Activated CD8-positive, alpha-beta memory T cell treated with anti-CD3 and anti-CD28 coated beads for 48 hours (primary cell): ENCODE measurements around the gene LTBP2.

Experiments used
- DNase-seq, 3 experiments: peaks; one replicate each; pipeline ENCODE4 v3.0.0-alpha.2; 2020; ENCODE audit warnings: low read depth in 2 of 3, low spot score in 2 of 3

The LTBP2 gene

DNA sequence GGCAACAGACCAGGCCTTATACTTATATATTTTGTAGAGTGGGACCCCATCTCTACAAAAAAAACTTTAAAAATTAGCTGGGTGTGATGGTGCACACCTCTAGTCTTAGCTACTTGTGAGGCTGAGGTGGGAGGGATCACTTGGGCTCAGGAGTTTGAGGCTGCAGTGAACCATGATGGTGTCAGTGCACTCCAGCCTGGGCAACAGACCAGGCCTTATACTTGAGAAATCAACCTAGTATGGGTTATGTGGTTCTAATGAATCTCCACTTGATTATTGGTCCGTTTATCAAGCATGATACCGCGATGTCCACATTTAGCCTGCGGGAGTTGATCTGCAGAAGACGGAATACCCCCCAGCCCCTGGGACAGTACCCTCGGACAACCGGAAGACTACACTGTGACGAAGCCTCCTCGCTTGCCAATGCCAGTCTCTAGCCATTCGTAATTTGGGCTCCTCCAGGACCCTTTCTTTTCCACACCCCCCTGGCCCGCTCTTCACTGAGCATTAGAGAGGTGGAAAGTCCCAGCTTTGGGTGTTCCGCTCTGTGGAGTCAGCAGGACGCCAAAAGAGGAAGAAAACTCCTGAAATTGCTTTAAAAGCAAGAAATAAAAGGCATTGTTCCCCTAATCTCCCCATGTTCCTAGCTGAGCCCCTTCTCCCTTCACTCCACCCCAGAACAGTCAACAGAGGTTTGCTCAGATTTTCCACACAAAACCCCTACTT, 19.4 kb downstream of the LTBP2 start:
- DNase-seq: no peak

DNA sequence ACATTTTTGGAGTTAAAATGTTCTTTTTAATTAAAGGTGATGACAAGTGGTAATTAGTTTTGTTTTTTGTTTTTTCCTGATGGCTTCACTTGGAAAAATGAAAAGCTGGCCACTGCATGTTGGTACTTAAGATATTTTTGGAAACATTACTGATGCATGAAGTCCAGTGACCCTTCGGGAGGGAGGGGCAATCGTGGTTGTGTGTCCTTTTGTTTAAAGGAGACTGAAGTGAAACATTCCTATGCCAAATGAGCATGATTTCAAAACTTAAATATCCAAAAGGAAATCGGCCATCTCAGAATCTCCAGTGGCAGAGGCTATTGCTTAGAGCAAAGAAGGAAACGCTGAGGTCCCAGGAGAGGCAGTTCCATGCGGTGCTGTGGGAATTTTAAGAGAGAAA, 20.1 kb downstream of the LTBP2 start:
- DNase-seq: no peak

DNA sequence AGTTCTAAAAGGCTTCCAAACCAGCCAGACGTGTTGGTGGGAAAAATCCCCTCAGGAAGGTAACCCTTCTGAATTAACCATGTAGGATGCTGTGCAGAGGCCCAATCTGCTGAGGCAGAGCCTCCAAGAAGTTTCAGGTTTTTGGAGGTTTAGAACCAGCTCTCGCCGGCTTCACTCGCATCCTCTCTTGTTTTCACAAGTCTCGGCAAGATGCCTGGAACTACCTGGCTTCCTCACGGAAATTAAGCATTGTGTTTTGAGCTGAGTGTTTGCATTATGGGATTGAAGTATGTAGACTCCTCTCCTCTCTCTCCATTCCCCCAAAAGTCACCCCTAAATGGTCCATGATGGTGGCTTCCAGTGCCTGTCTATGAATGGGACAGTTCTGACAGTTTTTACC, 20.6 kb downstream of the LTBP2 start:
- no peak for DNase-seq

DNA sequence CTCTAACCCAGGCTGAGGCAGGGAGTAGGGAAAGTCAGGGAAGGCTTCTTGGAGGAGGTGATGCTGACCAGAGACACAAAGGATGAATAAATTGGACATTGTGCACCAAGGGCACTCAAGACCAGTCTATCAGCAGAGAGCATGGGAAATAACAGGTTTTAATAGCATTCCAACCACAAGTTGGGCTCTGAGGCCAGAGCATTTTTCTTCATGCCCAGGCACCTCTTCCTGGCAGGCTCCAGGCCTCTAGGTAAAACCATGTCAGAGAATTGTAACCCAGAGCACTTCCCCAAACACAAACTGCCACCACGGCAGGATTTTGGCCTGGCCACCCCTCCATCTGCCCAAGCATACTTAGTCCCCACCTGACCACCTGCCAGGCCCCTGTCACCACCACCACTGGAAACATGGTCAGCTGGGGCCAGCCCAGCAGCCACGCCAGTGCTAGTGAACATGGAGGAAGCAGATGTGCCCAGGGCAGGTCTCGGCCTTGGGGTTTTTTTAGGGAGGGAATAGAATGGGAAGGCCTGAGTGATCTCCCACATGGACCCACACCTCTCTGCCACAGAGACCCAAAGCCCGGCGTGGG, 22.7 kb downstream of the LTBP2 start:
- DNase-seq: no peak

DNA sequence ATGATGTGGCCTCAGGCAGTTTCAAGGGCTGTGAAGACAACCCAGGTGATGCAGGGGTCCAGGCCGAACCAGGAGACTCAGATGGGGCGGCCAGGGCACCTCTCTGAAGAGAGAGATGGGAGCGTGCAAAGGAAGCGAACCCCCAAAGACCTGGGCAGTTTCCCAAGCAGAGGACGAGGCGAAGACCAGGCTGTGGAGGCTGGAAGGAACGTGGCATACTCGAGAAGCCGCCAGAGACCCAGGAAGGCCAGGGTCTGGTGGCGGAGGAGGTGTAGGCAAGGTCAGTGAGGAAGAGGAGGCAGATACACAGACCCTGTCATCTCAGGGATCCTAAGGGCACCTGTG, 24.7 kb downstream of the LTBP2 start:
- DNase-seq: no peak

DNA sequence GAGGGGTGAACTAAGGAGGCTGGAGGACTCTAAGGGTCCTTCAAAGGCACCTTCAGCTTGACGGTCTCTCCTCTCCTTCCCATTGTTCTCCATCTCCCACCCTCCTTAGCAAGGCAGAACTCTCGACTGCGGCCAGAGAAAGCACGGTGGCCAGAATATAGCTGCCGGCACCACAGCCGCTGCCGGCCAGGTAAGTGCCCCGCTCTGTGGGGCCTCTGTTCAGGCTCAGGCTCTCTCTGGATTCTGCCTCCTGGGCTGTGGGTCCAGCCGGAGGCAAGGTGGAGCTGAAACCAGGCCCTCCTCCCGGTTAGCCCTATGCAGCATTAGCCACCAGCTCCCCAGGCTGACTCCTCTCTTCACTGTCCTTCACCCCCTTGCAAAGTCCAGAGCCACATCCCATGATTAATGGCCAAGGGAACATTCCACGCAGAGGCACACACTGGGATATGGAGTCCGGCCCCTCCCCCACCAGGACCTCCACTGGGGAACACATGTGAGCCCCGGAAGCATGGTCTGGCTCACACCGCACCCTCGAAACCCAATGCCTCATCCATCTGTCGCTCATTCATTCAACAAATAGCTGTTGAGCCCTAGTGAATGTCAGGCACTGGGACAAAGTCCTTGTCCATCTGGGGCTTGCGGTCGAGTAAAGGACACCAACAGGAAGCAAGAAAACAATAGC, 25.2 kb downstream of the LTBP2 start:
- no peak for DNase-seq

DNA sequence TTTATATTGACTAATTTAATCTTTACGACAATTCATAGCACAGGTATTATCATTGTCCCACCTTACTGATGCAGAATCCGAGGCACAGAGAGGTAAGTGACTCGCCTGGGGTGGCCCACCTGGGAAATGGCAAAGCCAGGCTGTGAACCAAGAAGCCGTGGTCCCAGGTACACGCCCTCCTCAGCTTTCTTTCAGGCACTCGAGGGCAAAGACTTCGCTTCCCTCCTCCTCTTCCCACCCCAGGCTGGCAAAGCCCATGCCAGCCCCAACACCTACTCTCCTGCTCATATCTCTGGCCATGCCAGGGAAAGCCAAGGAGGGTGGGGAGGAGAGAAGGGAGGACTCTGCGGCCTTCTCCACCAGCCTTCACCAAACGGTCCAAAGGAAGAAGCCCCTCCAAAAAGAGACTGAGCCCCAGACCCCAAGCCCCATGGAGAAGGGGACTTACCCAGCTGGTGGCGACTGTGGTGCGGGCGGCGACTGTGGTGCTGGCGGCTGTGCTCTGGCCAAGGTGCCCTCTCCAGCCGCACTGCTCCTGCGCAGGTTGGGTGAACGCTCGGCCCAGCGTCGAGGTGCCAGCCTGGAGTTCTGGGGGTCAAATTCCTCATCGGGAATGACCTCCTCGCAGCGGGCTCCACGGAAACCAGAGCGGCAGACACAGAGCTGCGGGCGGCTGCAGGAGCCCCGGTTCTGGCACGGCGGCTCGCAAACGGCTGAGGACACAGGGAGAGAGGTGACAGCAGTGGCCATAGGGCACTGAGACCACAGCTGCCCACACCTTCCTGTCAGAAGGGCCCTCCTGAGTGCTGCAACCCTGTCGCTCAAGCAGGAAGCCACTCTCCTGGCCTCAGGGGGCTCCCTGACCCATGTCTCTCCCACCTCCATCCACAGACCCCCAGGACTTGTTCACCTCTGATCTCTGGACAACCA, 26.4 kb downstream of the LTBP2 start:
- no peak for DNase-seq

DNA sequence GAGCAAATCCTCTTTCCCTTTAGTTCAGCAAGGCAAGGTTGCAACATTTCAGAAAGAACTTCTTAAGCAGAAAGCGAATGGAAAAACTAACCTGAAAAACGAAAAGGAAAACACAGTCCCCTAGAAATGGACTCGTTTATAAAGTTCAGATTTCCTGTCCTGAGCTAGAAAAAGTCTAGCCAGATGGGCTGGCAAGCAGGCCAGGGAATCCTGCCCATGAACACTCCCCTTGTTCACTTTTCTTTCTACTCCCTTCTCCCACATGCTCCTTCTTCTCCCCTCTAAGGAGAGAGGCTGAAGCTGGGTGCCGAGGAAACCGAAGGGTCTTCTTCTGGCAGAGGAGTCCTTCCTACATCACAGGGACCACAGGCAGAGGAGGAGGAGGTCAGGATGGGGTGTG, 27.1 kb downstream of the LTBP2 start:
- DNase-seq: no peak

DNA sequence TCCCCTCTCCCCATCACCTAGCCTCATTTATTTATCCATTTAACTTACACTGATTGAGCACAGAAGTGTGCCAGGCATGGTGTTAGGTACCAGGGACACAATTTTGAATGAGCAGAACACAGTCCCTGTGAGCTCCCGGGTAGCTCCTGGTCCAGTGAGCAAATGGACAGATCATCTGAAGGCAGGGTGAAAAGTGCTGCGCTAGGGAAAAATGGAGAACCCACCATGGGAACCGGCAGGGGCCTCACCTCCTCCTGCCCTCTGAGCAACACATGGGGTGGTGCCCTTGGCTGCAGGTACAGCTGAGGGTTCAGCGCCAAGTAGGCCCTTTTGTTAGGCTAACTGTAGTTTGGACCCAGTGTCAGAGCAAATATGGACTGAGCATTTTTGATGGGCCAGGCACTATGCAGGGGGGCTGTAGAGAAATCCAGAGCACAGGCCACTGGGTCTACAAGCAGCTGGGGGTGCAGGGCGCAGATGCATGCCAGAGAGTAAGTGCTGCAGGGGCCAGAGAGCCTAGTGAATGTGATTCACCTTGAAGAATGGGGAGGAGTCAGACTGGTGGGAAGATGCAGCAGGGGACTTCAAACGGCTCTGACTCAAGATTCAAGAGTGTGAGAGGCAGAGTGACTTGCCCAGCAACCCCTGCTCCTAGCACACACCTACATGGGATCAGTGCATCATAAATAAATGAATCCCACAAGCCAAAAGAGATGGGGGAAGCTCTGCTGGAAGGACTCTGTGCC, 28.2 kb downstream of the LTBP2 start:
- DNase-seq: no peak

DNA sequence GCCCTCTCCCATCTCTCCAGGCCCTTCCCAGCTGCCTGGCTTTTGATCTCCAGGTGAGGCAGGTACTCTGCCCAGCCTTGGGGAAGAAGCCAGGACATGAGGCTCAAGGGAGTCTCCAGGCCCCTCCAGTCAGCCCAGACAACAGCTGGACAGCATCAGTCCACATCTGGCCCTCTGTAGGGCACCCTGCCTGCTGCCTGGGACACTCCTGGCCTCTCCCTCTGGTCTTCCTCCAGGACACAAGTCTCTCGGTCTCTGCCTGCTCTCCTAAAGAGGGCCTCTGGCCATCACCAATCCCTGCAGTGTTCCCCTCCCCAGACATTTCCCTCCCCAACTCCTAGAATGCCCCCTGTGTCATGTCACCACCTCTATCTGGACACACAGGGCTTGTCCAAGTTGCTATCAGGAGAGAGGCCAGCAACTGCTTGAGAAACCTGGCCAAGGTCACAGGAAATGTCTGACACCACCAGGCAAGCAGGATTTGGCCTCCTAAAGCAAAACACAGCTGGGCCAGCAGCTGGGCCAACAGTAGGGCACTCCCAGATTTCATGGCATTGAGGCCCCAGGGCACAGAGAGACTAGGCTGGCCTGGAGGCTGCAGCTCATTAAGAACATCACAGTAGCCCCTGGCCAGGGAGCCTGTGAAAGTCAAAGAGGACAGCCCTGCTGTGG, 29.0 kb downstream of the LTBP2 start:
- no peak for DNase-seq

DNA sequence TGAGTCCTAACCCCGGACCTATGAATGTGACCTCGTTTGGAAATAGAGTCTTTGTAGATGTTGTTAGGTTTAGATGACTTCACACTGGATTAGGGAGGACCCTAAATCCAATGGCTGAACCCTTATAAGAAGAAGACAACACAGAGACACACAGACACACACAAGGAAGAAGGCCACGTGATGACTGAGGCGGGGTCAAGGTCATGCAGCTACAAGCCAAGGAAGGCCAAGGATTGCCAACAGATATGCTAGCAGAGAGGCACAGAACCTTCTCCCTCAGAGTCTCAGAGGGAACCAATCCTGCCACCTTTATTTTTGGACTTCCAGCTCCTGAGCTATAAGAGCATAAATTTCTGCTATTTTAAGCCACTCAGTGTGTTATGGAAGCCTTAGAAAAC, 31.8 kb downstream of the LTBP2 start:
- DNase-seq: no peak

DNA sequence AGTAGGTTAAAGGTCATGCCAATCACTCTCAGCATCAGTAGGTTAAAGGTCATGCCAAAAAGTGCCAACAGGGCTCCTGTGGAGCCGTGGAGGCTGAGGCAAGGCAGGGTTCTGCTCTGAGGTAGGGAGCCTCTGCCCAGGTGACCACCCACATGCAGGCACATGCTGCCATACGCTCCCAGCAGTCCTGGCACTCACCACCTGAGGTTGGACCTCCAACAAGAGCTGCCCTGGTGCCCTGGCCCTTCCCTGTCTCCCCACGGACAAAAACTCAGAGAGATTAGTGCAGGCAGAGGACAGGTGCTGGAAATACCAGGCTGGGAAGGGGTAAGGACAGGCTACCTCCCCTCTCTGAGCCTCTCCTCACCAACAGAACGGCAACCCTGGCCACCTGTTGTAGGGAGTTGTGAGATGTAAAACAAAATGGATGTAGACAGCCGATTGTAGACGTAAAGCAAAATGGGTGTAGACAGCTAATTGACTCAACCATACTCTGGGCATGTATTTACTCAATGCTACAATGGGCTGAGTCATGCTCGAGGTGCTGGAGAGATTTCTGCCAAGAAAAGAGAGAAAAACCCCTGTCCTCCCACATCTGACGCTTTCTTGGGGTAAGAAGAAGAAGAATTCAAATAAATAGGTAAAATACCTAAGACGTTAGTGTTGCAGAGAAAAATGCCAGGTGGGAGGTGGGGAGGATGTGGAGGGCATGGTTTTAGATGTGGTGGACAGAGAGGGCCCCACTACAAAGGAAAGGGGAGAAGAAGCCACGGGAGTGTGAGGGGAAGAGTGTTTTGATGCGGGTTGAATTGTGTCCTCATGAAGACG, 32.4 kb downstream of the LTBP2 start:
- peak in 1 of 3 experiments; percentile 16 for DNase-seq

DNA sequence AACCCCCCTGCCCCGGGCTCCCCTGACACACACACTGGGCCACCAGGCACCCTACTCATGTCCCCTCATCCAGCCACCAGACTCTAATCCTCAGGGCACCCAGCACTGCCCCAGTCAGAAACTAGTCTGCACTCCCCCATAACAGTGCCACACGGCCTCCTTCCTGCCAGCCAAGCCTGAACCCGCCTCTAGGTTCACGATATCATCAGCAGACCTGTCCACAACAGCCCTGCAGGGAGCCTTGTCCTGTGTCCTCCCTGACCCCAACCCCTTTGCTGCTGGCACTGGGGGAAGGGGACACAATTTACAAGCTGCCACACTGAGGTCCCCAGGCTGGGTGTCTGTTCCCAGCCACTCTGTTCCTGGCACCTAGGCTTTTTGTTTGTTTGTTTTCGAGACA, 33.6 kb downstream of the LTBP2 start:
- no peak for DNase-seq

DNA sequence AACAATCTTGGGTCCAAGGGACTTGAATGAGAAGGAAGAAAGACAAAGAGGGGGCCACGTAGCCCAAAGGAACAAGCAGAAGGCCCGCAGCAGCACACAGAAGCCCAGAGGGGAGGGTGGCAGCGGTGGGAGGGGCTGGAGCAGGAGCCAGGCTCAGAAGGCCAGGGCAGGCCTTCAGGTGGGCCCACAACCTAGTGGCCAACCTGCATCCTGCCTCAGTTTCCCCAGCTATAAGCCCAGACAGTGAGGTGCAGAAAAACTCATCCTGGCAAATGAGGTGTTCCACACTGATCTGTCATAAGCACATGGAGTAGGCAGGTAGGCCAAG, 34.1 kb downstream of the LTBP2 start:
- no peak for DNase-seq

DNA sequence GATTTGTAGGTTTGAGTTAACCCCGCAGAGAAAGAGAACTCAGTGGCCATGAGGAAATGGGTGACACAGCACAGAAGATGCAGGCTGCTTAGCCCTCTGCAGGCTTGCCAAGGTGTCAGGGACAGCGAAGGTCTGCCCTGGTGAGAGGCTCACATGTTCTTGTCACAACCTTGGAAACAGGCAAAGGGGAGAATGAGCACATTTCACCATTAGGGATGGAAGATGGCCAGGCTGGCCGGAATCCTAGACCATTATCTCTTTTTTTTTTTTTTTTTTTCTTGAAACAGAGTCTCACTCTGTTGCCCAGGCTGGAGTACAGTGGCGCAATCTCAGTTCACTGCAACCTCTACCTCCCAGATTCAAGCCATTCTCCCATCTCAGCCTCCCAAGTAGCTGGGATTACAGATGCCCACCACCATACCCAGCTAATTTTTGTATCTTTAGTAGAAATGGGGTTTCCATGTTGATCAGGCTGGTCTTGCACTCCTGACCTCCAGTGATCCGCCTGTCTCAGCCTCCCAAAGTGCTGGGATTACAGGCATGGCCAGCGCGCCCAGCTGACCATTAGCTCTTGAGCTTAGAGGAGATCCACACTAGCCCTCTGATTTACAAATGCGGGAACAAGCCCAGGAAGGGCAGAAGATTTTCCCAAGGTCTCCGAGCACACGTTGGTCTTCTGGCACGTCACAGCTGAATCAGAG, 34.6 kb downstream of the LTBP2 start:
- DNase-seq: no peak

DNA sequence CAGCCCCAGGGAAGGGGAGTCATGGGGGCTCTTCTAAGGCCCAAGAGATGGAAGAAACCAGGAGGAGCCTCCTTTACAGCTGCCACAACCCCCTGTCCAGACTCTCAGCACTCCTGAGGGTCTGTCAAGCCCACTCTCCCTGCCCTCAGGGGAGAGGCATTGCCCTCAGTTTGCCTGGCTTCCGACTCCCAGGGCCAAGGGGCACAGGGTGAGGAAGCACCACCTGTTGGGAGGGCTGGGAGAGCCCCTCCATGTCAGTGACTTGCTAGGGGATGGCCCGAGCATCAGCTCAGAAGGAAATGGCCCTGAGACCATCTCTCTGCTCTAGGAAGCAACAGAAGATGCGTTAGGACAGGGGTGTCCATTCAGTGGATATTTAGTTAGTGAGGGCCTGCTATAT, 36.1 kb downstream of the LTBP2 start:
- no peak for DNase-seq

DNA sequence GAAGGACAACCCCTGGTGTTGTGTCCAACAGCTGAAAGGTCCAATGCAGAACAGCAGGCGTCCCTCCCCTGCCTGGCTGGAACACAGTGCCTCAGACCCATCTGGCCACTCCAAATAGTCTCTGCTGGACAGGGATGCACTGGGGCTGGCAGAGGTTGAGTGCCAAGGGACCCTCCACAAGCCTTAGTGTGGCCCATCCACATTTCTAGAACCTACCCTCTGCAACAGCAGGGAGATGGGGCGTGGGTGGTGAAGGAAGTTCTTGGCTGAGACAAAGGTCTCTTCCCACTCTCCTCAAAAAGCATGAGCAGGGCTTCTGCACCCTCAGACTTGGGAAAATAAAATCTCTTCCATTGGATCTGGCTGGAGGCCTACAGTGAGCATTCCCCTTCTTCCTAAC, 36.5 kb downstream of the LTBP2 start:
- no peak for DNase-seq

DNA sequence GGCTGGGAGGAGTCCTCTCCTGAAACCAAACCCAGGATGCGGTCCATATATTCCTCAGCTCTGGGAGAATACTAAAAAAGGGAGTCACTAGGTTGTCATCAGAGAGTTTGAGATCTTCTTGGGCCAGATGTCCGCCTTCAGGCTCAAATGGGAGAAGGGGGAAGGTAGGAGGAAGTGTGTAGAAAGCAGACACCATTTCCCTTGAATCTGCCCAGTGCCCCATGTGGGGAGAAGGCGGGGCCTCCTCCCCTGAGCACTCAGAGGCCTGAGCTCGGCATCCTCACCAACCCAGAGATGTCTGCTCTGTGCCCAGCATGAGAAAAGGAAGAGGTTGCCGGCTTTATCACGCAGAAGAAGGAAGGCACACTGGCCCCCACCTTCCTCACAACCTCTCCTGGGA, 37.3 kb downstream of the LTBP2 start:
- no peak for DNase-seq

DNA sequence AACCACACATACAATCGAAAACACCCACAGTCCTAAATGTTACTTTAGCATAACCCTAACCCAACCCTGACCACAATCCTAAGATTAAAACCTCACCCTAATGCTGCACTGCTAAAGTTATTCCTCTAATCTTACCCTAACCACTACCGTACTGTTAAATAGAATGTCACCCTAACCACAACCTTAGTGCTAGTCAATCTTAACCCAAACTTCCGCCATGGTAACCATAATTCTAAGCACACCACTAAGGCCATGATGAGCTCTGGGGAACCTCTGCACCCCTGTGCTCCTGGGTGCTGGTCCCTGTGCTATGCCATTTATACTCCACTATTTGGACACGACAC, 38.0 kb downstream of the LTBP2 start:
- DNase-seq: no peak
